GM21528 (cell line): ENCODE results near the gene AGAP1.

Experiments used
- ATAC-seq: cut with Tn5 transposase; IDR thresholded peaks from one replicate; pipeline ENCODE4 v1.9.1; 2021; ENCODE audit warnings: mild to moderate bottlenecking, moderate library complexity; ENCODE audit not compliant: unreplicated experiment, low FRiP score

Gene AGAP1

DNA sequence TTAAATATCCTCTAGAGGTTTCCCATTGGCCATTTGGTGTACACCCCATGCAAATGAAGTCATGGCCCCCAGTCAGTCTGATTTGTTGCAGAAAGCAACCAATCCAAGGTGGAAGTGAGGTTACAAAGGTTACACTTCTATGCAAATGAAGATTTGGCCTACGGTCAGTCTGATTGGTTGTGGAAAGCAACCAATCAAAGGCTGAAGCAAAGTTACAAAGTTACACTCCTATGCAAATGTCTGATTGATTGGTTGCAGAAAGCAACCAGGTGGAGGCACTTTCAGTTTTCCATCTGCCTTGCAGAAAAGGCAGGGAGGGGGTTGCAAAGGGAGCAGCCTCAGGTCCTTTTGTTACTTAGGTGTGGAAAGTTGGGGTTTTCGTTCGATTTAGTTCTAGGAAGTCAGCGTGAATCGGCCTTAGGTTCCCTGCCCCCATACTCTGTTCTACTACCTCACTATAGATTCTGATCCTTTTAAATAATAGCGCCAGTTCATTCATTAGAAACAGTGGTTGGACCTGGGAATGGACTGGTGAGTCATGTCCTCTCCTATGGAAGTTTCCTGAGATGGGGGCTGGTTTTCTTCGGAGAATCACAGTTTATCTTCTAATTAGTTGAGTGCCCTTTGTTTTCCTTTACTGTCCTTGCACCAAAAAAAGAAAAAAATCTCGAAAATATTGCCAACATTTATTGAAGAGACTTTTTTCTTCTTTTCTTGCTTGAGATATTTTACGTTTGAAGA is 279.5 kb downstream of the AGAP1 start:
- no peak for ATAC-seq

DNA sequence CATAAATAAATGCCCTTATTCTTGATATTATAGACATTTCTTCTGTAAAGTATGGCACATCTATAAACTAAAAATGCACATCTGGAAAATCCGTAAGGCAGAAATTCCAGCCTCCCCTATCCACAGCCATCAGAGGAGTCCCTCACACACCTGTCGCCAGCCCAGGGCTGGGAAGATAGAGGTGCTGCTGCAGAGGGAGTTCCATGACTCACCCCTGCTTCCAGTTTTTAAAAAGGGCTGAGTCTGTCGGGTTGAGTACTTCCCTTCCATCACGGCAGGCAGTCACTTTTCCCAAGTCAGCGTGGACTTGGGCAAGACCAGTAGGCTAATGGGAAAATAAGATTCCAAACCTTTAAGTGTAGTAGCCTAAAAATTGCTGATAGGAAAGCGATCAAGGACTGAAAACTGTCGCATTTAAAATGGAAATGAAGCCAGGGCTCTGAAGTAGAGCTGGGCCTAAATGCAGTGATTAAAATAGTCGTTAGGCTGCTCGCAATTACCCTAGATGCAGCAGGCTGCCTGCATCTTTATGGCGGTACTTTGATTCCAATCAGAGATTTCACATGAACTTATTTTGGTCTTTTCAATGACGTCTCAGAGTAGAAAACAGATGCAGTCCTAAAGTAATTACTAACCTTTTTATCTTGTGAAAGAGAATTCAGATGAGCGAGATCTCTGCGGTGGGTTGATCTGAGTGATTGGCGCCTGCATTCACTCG is 280.5 kb downstream of the AGAP1 start:
- ATAC-seq: no peak

DNA sequence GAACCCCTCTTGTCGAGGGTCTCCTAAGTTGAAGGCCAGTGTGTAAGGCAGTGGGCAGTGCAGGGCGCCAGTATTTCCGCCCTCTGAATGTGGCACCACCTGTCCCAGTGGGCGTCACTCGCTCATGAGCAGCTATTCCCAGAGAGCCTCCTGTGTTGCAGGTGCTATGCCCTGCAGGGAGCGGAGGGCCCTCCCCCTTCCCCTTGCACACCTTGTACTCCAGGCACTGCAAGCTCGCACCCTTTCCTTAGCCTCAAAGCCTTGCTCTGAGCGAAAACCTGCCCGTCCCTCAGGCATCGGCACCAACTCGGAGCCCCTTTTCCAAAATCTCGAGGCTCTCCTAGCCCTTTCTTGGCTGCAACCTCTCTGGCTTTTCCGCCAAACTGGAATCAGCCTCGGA is 282.7 kb downstream of the AGAP1 start:
- ATAC-seq: no peak

DNA sequence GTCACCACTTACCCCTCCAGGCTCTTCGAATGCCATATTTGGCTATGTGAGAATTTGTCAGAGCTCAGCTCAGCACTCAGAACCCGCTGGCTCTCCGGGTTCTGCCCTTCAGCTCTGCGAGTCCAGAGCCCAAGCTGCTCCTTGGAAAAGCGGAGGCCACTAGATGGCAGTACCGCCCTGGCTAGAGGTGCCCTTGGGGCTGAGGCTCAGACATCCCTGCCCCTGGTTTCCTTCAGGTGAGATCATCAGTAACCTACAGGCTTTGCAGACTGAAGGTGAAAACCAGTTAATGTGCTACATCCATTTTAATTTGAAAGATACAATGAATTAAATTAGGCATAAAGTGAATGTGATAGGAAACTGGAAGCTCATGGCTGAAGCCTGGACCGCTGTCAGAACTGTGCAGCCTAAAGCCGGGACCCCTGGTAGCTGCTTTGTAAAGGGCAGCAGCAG is 285.6 kb downstream of the AGAP1 start:
- ATAC-seq: peak; percentile 79

DNA sequence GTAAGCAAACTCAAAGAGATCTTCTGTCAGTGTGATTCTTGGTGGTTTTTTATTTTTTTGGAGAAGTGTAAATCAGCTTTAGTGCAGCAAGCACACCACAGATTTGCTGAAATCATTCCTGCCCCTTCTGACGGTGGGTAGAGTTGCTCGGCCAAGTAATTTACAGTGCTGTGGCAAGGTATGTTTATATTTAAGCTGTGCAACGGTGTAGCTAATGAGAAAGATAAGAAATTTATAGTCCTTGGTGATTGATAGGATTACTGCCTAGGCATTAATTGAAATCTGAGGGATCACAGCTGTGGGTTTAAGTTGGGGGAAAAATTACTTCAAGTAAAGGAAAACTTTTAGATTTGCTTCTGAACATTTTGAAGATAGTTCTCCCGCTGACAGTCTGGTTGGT is 286.6 kb downstream of the AGAP1 start:
- ATAC-seq: no peak

DNA sequence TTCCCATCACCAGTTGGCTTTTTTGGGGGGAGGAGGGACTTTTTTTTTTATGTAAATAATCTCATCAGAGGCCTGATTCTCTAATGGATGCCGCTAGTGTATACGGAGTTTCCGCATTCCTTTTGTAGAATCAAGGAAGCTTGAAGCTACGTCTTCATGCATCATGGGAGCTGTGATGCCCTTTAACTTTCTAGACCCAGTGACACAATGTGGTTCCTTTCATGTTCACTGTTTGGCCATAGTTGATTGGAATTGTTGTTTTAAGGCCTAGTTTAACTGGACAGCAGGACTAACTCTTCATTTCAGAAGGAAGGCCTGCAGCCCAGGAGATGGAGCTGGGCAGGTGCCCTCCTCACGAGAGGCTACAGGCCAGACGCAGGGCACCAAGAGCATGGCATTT is 287.9 kb downstream of the AGAP1 start:
- no peak for ATAC-seq

DNA sequence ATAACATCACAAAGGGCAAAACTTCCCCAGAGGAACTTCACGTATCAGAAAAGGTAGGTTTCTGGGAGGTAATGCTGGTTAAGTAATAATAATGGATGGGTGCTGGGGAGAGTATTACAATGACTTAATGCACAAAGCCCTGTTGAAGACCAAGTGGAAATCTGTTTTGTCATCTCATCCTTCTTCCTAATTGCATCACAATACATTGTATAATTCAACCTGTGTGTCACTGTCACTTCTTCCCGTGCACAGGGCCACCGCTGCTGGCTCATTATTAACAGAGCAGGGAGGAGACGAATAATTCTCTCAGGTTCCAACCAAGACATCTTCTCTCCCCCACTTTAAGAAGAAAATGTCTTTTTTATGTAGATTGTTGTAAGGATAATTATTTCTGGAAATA is 290.9 kb downstream of the AGAP1 start:
- ATAC-seq: no peak

DNA sequence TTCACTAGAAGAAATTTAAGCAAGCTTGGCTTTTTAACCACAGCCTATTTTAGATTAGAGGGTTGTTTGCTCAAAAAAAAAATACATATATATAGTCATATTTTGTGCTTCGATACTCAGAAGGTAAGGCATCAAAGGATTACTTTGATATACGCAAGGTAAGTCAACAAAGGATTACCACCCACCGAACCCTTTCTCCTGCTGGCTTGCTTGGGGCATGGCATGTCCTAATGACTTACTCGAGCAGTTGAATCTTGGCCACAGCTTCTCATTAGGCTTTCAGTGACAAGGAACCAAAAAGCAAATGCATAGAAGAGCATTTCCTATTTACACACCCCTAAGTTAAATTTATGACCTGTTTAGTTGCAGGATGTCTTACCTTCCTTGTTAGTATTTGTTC is 295.7 kb downstream of the AGAP1 start:
- ATAC-seq: no peak

DNA sequence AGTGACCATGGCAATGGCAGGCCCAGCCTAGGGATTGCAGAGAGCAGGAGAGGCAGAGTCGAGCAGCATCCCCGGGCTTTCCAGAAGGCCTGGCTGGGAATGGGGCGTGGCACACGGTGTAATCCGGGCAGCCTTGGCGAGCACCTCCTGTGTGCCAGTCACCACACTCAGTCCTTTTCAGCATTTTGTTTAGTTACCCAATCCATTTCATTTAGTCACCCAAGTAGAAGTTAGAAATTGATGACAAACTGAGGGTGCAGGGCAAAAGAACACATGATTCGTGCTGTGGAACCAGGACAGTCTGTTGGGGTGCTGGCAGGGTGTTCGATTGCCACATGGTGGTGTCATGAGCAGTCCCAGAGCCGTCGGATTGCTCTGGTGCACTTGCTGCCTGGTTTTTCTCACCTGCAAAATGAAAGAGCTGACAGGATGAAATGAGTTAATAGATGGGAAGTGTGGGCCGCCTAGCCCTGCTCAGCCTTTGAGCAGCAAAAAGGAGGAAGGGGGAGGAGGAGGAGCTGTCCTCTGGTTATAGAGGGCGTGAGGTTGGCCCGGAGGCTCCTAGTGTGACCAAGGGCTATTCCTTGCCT is 299.4 kb downstream of the AGAP1 start:
- ATAC-seq: no peak

DNA sequence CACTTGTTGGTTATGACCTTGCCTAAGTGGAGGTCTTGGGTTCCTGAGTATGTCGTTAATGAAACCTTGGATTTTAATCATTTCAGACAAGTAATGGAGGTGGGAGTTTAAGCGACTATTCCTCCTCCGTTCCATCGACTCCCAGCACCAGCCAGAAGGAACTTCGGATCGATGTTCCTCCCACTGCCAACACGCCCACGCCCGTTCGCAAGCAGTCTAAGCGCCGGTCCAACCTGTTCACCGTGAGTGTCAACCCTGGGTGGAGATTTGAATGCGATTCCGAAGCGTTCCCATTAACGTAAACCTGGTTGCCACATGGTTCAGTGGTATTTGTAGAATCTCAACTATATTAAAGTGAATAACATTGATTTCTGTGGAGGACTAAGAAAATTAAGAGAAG is 305.4 kb downstream of the AGAP1 start:
- ATAC-seq: no peak

DNA sequence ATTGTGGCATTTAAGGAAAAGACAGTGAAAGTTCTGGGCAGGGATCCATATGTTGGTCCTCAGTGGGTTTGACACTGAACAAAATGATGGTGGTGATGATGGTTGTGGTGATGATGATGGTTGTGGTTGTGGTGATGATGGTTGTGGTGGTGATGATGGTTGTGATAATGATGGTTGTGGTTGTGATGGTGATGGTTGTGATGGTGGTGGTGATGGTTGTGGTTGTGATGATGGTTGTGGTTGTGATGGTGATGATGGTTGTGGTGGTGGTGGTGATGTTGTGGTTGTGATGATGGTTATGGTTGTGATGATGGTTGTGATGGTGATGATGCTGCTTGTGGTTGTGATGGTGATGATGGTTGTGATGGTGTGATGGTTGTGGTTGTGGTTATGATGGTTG is 308.7 kb downstream of the AGAP1 start:
- ATAC-seq: no peak

DNA sequence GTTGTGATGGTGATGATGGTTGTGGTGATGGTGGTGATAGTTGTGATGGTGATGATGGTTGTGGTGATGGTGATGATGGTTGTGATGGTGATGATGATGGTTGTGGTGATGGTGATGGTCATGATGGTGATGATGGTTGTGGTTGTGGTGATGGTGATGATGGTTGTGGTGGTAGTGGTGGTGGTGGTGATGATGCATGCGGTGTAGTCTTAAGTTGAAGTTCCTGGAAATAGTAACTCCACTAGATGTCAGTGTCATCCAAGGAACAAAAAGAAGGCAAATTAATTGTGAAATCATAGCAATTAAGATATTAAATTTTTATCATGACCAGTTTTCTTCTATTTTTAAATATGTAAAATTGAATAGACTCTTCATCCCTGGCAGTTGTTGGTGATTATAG is 309.2 kb downstream of the AGAP1 start:
- ATAC-seq: no peak

DNA sequence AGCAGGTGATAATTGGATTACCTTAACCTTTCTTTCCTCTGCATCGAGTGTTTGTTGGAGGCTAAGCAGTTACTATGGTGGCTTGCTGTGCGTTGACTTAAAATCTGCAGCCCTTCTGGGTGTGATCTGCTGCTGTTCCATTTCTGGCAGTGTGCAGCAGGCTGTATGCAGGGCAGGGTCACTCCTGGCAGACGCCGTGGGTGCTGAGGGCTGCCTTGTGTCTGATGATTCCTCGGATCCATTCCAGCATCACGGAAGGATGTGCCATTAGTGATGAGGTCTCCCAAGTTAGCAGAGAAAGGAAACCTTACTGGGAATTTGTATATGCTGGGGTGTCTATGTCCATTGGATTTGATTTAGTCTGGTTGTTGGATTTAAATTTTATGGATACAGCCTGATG is 310.8 kb downstream of the AGAP1 start:
- no peak for ATAC-seq

DNA sequence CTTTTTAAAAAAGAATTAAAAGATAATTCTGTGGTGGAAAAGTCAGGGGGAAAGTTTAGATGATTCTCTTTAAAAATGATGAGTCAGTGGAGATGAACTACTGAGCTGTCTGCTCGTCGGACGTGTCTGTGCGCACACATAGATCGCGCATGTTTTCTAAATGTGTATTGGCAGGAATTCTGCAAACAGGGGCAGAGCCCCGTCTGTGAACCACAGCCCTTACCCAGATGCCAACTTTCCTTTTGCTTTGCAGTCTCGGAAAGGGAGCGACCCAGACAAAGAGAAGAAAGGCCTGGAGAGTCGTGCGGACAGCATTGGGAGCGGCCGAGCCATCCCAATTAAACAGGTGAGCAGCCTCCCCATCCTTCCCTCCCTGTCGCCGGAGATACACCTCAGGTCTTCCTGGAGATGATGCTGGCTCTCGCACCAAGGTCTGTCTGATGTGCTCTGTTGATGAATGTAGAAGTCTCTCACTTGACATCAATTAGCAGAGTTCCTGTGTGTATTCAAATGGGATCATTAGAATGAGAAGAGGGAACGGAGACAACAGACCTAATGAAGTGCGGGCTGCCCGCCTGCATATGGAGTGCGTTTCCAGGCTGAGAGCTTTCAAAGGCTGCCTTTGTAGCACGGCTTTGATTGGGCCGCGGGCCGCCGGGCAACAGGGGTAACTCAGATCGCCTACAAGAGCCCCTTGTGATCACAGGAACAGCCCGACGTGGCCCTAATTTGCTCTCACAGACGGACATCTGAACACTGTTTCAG is 313.3 kb downstream of the AGAP1 start:
- ATAC-seq: no peak

DNA sequence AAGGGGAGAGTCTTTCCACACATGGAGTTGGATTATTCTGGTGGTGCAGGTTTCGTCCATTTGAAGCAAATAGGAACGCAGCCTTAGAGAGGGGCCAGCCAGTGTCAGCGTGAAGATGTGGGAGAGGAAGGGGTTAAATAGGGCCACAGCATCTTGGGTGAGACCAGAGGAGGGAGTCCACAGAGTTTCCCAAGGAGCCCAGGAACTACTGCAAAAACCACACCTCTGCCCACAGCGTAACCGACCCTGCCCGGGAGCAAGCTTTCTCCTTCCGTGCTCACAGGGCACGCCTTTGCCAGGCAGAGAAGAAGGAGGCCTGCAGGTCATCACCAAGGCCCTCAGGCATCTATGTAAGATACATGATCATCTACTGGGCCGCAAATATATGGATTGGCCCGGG is 314.5 kb downstream of the AGAP1 start:
- no peak for ATAC-seq

DNA sequence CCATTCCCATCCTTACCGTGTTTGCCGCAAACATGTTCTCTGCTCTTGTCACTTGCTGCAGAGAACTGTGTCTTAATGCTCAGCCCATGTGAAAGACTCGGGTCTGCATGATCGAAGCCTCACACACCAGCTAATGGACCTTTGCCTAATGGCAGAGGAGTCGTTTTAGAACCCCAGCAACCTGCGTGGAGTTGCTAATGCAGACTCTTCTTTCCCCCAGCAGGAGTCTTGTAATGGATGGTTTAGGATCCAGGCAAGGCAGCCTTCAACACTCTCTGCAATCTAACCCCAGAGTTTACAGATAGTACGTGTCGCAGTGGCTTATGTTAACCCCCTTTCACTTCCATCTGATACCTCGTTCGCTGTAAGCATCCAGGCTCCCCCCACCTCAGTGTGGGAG is 316.4 kb downstream of the AGAP1 start:
- no peak for ATAC-seq

DNA sequence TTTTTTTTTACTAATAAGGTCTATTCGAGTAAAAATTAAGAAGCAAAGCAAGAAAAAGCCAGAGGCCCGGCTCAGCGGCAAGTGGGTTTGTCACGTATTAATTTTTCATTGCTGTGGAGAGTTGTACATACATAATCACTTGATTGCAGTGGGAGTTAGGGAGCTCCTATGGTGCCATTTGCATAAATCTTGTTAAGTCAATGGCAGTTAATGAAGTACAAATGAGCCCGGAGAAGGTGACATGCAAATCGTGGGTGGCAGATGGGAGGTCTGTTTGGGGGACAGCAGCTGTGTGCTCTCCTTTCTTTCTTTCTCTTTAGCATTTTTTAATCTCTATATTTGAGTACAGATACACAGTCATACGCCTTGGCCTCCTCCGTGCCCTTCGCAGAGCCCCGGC is 317.0 kb downstream of the AGAP1 start:
- no peak for ATAC-seq

DNA sequence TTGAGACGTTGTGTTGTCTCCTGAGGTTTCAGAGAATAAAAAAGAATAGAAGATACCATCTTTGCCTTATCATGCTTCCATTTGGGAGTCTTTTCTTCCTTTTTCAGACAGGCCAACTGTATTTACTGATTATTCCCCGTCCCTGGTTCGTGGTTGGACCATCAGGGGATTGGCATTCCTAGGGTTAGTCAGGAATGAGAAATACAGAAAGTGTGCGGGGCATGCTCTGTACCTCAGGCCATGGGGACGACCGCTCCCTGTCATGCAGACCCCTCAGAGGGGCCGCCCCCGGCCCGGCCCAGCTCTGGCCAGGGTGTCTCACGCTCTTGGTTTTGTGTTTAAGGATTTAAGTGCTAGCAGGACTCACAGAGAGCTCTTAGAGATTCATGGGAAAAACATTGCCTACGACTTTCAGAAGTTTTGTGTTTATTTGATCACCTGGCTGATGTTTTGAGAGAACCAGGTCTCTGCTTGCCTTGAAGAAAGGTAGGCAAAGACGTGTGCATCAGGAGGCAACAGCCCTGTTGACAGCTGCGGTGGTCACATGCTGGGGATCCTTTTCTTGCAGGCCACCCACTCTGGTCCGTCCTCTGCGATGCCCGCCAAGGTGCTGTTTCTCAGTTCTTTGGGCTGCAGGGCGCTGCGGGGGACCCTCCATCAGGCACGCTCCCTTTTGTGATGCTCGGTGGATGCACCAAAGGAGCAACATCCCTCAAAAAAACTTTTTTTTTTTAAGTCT is 317.8 kb downstream of the AGAP1 start:
- no peak for ATAC-seq

DNA sequence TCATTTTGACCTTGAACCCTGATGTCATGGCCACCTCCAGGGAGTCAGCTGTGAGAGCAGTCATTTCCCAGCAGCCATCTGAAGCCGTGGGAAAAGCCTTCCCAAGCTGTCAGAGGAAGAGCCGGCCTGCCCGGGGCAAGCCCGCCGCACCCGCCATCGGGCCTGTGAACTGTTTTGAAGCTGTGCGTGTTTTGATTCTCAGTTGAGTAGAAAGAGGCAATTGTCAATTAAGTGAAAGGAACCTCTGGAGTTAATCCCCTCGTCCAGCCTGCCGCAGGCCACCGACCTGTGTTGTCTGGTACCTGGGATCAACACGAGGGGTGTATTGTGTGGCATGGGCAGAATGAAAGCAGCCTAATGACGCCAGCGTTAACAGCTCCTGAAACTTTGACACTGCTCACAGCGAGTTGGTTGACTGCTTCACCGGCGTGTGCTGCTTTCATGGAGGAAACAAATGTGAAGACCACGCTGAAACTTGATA is 318.4 kb downstream of the AGAP1 start:
- no peak for ATAC-seq

DNA sequence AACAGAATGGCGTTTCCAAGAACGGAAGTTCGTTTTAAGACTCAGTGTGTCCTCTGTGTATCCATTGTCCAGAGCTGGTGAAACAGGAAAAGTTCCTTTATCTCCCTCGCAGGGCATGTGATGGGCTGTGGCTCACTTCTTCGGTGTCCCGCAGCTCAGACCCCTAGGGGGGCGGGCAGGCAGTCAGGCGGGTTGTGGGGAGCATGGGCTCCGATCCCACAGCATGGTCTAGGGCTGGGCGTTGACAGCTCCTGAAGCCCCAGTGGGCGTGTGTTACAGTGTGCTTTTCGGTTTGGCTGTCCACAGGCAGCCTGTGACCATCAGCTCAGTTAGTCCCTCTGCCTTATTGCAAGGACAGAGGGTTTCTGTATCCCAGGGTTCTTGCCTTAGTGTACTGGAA is 319.6 kb downstream of the AGAP1 start:
- no peak for ATAC-seq
